Measurements from ENCODE around the gene CDC42.

DNA sequence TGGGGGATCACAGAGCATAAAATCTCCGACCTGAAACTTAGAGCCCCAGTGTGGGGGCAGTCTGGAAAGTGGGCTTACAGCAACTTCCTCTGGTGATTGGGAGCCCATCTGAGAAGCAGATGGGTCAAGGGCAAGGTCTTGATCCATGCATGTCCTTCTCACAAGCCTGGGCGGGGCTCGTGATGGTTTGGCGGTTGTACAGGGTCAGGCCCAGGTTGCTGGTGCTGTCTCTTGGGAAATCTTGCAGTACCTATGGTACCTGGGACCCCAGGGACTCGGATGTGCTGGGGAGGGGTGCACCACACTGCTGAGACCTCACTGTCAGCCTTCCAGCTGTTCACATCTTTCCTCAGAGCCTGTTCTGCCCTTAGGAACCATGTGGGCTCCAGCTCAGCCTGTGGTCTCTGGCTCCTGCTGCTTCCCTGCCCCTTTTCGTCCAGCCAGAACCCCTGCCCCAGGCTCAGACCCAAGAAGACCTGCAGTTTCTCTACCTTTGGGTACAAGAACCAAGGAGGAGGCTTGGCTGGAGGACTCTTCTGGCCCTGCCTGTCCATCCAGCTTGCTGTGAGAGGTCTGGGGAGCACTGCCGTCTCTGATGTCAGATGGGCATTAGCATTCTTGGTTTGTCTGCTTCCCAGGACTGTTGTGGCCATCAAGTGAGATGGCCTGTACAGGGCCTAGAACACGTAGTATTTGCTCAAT lies 65.9 kb downstream of the CDC42 start:
- no peak for TF ChIP-seq CTCF (conservative IDR thresholded peaks at IDR 0.05 in 1 of 2, IDR thresholded peaks at IDR 0.05 in 1 of 2; ENCODE audit: low read depth in 1 of 2, low read length in 2 of 2)
- TF ChIP-seq EZH2 (IDR thresholded peaks at IDR 0.05; ENCODE audit: low read length, missing control alignments), result no peak
